HG03097 (cell line): Measurements from ENCODE around the gene PASK.
A peak's percentile ranks its signal among the peaks of the same experiment; 100 is the strongest.
"Not testable (repeated sequence)": the region's sequence is repeated elsewhere in the genome, so short reads cannot be mapped to it uniquely, and the experiment has no call there.

Experiments used
- ATAC-seq: cut with Tn5 transposase; IDR thresholded peaks from one replicate; pipeline ENCODE4 v1.9.1; 2021; ENCODE audit not compliant: unreplicated experiment, low FRiP score

Gene PASK

GRCh38 chr2:241109210-241110088 is 39.8 kb downstream of the PASK start:
- ATAC-seq: no peak

- ATAC-seq: no peak
These were observed 40.7 kb downstream of the PASK start for GRCh38 chr2:241108271-241109209.

- no peak for ATAC-seq
These were observed 42.1 kb downstream of the PASK start for GRCh38 chr2:241107031-241107783.

- ATAC-seq: no peak
These were observed 43.6 kb downstream of the PASK start for GRCh38 chr2:241105641-241106040.

- ATAC-seq: not testable (repeated sequence)
These were observed 44.7 kb downstream of the PASK start for GRCh38 chr2:241104611-241105010.

GRCh38 chr2:241103176-241103595 is 46.1 kb downstream of the PASK start:
- ATAC-seq: no peak

GRCh38 chr2:241102239-241102803 is 47.0 kb downstream of the PASK start, which contains the start of gene MTERF4:
TSS of gene MTERF4 (minus strand) at chr2:241102287. CDS start at chr2:241102273, 14 bp downstream.
- peak; percentile 81 for ATAC-seq

- no peak for ATAC-seq
These were observed 50.0 kb downstream of the PASK start for GRCh38 chr2:241099246-241099645.

GRCh38 chr2:241096979-241097378 is 52.3 kb downstream of the PASK start:
- ATAC-seq: no peak

GRCh38 chr2:241095594-241096290 is 53.5 kb downstream of the PASK start:
- ATAC-seq: no peak

- no peak for ATAC-seq
These were observed 54.3 kb downstream of the PASK start for GRCh38 chr2:241094924-241095420.

- ATAC-seq: no peak
These were observed 55.1 kb downstream of the PASK start for GRCh38 chr2:241094172-241094571.

- ATAC-seq: not testable (repeated sequence)
These were observed 56.0 kb downstream of the PASK start for GRCh38 chr2:241093133-241093781.

GRCh38 chr2:241092677-241093076 is 56.6 kb downstream of the PASK start:
- no peak for ATAC-seq

GRCh38 chr2:241091734-241092445 is 57.4 kb downstream of the PASK start:
- ATAC-seq: no peak

GRCh38 chr2:241091201-241091600 is 58.1 kb downstream of the PASK start:
- no peak for ATAC-seq

- ATAC-seq: no peak
These were observed 60.2 kb downstream of the PASK start for GRCh38 chr2:241088791-241089732.
